Caki2 (cell line): ENCODE measurements around the gene SPINK2. TPM values are rescaled to one million over a fixed set of nuclear protein-coding genes. Genes with fewer than 3 reads are reported as not detected.

Experiments
- DNase-seq: peaks from one replicate; pipeline ENCODE4 v3.0.0-alpha.2; 2015; ENCODE audit warnings: low read depth
- in situ Hi-C: cut with HindIII; loops from 2 replicates; pipeline ENCODE4 v1.10.0; 2016; ENCODE audit warnings: low sequenced_read_pairs, low pct_unique_long_range_greater_than_20kb, mixed read lengths
- total RNA-seq: library from RNA; depleted of rRNA; stranded (reverse); fragments of >200 nt; shearing (Covaris generic); gene quantifications from 2 replicates; pipeline ENCODE4 v1.2.3, GENCODE V29; 2014; ENCODE audit warnings: low replicate concordance; rRNA removed

Gene SPINK2
- total RNA-seq, 1 experiment from 2014 or later: not detected

DNA sequence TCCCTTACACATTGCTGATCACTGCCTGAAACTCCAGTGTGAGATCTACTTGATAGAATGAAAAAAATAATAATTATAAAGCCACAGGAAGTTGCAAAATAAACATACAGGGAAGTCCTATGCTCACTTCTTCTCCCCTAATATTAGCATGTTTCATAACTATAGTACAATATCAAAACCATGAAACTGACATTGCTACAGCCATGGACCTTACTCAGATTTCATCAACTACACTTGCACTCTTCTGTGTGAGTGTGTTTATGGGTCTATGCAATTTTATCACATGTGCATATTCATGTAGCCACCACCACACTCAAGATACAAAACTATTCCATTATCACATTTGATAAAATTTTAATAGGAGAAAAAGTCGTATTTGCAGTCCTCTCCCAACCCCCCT is 57.3 kb downstream of the SPINK2 start:
- no peak for DNase-seq
- in situ Hi-C loops: no loop called here

DNA sequence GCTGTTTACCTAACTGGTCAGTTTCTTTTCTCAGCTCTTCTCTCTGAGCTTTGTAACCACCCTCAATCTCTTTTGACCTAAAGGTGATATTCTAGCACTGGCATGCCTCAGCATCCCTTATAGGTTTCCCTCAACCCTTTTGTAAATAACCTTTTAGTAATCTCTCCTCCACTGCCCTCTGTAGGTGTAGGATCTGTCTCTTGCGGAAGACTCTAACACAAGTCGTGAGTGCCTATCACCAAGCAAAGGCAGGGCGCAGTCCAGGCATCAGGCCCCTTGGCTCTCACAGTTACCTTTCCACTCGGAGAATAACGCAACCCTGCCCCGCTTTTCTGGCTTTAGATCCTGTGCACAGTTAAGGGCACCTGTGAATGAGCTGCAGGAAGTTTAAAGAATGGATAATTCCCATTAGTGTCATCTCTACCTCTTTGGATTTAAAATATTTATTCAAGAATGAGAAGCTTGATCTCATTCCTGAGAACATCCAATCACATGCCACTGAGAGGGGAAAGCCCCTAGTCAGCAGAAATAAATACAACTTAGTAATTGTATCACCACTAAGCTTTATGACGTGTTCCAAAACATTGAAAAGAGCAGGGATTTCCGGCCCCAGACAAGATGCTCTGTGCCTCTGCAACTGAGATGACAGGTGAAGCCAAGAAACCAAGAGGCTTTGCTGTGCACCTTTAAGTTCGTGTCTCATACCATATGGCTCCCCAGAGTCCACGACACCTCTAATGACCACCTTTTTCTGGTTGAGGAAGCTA is 58.8 kb downstream of the SPINK2 start:
- in situ Hi-C loops: no loop called here
- DNase-seq: no peak

DNA sequence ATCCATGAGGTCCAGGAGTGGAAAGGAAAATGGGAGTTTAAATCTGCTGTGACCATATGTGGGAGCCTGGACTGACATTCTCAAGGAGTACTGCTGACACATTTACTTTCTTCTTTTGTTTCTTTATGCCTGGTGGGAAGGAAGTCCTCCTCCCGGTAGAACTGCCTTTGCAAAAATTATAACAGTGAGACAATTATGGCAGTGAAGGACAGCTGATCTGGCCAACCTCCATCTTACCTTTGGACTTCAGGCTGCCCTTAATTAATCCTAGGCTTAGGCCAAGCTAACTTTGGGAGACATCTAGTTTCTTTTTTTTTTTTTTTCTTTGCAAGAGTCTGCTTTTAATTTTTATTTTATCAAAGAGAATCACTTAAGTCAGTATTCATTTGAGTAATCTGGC is 61.3 kb downstream of the SPINK2 start:
- no peak for DNase-seq
- in situ Hi-C loops: no loop called here

Other genes with a start within 250 kb of the SPINK2 start
- gene HOPX, start 140.4 kb downstream of the SPINK2 start, total RNA-seq: not detected in 2 replicates
- 5.9 and 6.8 TPM in 2 replicates for gene REST, start 86.2 kb upstream of the SPINK2 start, total RNA-seq
- 8.7 and 11.9 TPM in 2 replicates for gene NOA1, start 155.9 kb upstream of the SPINK2 start, total RNA-seq
- gene POLR2B, start 157.2 kb upstream of the SPINK2 start, total RNA-seq: 37.4 and 62.0 TPM in 2 replicates